HG03520 (cell line): Measurements from ENCODE around the gene RILPL2.
A peak's percentile ranks its signal among the peaks of the same experiment; 100 is the strongest.
"Not testable (repeated sequence)": the region's sequence is repeated elsewhere in the genome, so short reads cannot be mapped to it uniquely, and the experiment has no call there.

Experiments
- ATAC-seq: cut with Tn5 transposase; IDR thresholded peaks from one replicate; pipeline ENCODE4 v1.9.1; 2021; ENCODE audit warnings: mild to moderate bottlenecking, moderate library complexity; ENCODE audit not compliant: unreplicated experiment

Gene RILPL2

GRCh38 chr12:123450636-123451035 lies 14.2 kb upstream of the RILPL2 start:
- ATAC-seq, result no peak

- no peak for ATAC-seq
These were observed 13.4 kb upstream of the RILPL2 start for GRCh38 chr12:123449856-123450255.

GRCh38 chr12:123449249-123449733 lies 12.8 kb upstream of the RILPL2 start:
- no peak for ATAC-seq

GRCh38 chr12:123446333-123446713 lies 9.8 kb upstream of the RILPL2 start:
- ATAC-seq, result no peak

- ATAC-seq, result no peak
These were observed 9.2 kb upstream of the RILPL2 start for GRCh38 chr12:123445388-123446332.

GRCh38 chr12:123444092-123445026 lies 7.9 kb upstream of the RILPL2 start:
- no peak for ATAC-seq

GRCh38 chr12:123442774-123443173 lies 6.3 kb upstream of the RILPL2 start:
- ATAC-seq, result no peak

- no peak for ATAC-seq
These were observed 5.2 kb upstream of the RILPL2 start for GRCh38 chr12:123441523-123442164.

GRCh38 chr12:123435636-123436016 lies 858 bp downstream of the RILPL2 start:
- ATAC-seq, result no peak

GRCh38 chr12:123433615-123434014 lies 2.9 kb downstream of the RILPL2 start:
- ATAC-seq, result no peak

- not testable (repeated sequence) for ATAC-seq
These were observed 4.3 kb downstream of the RILPL2 start for GRCh38 chr12:123431951-123432817.

GRCh38 chr12:123429101-123429500 lies 7.4 kb downstream of the RILPL2 start:
- ATAC-seq, result not testable (repeated sequence)

- no peak for ATAC-seq
These were observed 7.9 kb downstream of the RILPL2 start for GRCh38 chr12:123428591-123428990.

GRCh38 chr12:123427036-123427769 lies 9.3 kb downstream of the RILPL2 start:
- ATAC-seq, result peak; percentile 94

GRCh38 chr12:123421314-123421713 lies 15.2 kb downstream of the RILPL2 start:
- ATAC-seq, result no peak

GRCh38 chr12:123410041-123410412 lies 26.5 kb downstream of the RILPL2 start:
- ATAC-seq, result no peak

- ATAC-seq, result not testable (repeated sequence)
These were observed 27.0 kb downstream of the RILPL2 start for GRCh38 chr12:123409284-123410040.

- not testable (repeated sequence) for ATAC-seq
These were observed 27.9 kb downstream of the RILPL2 start for GRCh38 chr12:123408619-123409018.

GRCh38 chr12:123407934-123408333 lies 28.6 kb downstream of the RILPL2 start:
- not testable (repeated sequence) for ATAC-seq
